ENCODE data around the gene AGBL4.
"Not testable (repeated sequence)": the region's sequence is repeated elsewhere in the genome, so short reads cannot be mapped to it uniquely, and the experiment has no call there.

The AGBL4 gene

DNA sequence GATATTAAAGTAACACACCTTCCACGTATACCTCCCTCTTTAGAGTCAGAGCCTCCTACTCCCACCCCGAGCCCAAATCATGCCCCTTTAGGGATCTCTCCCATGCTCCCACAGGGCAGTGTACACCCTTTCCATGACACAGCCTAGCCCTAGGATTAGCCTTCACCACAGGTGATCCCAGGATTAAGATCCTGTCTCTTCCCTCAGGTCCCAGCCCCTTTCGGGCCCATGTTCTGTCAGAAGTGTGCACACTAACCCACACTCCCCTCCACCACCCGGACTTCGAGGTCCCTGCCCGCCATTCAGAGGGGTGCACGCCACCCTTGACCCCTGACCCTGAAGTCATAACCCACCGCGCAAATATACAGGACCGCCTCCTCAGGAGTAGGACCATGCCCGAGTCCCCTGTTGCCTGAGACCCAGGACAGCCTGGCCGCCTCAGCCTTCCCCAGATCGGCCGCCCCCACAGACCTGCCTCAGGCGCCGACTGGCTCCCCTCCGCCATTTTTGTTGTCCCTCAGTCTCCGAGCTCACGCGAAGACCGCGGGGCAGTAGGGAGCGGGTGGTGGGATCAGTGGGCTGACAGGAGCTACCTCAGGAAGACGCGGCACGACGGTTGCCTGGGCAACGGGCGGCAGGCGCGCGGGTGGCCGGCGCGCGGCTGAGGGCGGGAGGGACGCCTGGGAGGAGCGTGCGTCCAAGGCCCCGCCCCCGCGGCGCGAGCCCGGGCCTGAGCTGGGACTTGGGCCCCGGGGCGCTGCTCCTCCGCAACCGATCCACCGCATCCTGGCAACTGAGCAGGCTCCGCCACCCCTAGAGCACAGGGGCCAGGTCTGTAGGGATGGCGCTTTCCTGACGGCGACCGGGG lies at the start of gene AGBL4:
AGBL4 (minus strand) TSS at position 663 of the 868 bp plus-strand sequence.
- no peak for DNase-seq

DNA sequence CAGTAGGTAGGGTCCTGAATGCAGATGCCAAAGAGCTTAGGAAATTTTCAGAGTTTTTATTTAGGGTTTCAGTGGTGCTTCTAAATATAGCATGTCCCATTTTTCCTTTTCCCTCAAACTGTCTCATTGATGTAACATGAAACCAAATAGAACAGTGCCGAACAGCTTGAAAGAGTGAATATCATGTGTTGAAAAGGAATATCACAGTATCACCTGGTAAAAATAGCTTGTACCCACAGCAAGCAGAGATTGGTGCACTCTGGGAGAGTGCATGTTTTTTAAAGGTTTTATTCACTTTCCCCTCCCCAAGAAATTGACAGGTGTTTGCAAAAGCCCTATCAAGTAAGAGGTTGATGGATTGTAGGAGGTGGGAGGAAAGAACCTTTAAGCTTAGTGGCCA lies 43.1 kb upstream of the AGBL4 start:
- no peak for DNase-seq

GRCh38 chr1:50060279-50060678 lies 36.5 kb upstream of the AGBL4 start:
- DNase-seq = no peak

GRCh38 chr1:50048791-50049190 lies 25.0 kb upstream of the AGBL4 start:
- DNase-seq = no peak

DNA sequence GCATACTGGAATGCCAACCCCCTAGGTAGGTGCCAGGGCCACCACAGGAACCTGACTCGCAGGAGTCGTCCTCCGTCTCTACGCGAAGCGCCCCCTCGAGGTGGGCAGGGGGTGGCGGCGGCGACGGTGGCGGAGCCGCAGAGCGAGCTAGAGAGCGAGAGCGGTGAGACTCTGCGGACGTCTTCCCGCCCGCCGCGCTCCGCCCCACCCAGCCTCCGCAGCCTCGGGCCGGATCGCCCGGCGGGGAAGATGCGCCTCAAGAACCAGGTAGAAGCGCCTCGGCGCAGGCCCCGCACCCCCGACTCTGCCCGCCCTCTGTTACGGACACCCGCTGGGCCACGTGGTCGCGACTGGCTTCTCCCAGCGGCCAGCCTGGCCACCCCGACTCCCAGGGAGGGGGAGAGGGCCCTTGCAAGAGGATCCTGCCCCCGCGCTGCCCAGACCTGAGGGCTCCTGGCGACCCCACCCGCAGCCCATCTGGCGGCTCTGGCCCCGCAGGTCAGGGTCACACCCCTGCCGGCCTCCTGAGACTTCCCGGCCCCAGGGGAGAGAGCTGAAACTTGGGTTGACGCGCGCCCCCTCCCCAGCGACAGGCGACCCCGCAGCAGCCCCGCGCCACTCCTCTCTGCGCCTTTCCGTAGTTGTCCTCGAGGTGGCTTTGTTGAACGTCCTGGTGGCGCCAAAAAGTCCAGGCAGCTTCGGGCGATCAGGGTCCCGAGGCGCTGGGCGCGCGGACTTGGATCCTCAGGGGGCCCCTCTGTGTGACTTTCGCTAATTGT lies 24.4 kb upstream of the AGBL4 start:
- DNase-seq = no peak

DNA sequence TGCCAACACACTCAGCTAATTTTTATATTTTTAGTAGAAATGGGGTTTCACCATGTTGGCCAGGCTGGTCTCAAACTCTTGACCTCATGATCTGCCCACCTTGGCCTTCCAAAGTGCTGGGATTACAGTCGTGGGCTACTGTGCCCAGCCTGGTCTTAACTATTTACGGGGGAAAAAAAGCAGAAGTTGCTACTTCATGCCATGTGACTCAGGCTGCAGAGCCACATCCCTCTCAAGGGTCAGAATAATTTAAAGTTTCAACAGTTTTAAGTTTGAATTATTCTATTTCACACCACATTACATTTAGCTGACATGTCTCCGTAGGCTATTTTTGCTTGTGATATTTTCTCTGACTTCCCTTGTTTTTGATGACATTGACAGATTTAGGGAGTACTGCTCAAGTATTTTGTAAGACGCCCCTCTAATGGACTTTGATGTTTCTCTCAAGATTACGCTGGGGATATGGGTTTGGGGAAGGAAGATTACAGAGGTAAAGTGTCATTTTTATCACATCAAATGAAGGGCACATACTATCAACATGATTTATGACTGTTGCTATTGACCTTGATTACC lies 14.6 kb upstream of the AGBL4 start:
- DNase-seq = no peak

DNA sequence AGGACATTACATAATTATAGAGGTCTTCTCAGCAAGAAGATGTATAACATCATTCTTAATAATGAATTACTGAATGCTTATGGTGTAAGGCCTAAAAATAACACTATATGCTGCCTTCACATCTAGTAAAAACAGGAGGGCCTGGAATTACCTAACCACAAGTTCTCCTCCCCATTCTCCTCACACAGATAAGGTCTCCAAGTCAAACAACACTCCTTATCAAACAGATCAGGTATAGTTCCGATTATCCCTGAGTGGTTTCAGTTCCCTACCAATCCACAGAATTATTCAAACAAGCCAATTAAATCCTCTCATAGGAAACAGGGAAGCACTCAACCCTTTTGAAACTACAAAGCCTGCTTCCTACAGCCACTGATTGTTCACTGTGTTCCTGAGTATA lies 4.0 kb upstream of the AGBL4 start:
- no peak for DNase-seq

GRCh38 chr1:49995734-49996133 lies 28.0 kb downstream of the AGBL4 start:
- no peak for DNase-seq

DNA sequence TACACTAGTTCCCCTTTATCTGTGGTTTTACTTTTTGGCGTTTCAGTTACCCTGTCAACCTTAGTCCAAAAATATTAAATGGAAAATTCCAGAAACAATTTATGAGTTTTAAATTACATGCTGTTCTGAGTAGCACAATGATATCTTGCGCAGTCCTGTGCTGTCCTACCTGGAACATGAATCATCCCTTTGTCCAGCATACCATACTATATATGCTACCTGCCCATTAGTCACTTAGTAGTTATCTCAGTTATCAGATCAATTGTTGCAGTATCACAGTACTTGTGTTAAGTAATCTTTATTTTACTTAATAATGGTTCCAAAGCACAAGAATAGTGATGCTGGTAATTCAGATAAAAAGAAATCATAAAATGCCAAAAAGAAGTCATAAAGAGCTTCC lies 52.7 kb downstream of the AGBL4 start:
- DNase-seq = no peak

GRCh38 chr1:49951385-49951784 lies 72.4 kb downstream of the AGBL4 start:
- no peak for DNase-seq

DNA sequence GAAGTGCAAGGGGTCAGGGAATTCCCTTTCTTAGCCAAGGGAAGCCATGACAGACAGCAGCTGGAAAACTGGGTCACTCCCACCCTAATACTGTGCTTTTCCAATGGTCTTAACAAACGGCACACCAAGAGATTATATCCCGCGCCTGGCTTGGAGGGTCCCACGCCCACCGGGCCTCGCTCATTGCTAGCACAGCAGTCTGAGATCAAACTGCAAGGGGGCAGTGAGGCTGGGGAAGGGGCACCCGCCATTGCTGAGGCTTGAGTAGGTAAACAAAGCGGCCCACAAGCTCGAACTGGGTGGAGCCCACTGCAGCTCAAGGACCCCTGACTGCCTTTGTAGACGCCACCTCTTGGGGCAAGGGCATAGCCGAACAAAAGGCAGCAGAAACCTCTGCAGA lies 108.5 kb downstream of the AGBL4 start:
- DNase-seq = not testable (repeated sequence)

GRCh38 chr1:49906365-49906764 lies 117.4 kb downstream of the AGBL4 start:
- no peak for DNase-seq

GRCh38 chr1:49864581-49864980 lies 159.2 kb downstream of the AGBL4 start:
- no peak for DNase-seq

- no peak for DNase-seq
Observed at GRCh38 chr1:49854741-49855140, 169.0 kb downstream of the AGBL4 start.

DNA sequence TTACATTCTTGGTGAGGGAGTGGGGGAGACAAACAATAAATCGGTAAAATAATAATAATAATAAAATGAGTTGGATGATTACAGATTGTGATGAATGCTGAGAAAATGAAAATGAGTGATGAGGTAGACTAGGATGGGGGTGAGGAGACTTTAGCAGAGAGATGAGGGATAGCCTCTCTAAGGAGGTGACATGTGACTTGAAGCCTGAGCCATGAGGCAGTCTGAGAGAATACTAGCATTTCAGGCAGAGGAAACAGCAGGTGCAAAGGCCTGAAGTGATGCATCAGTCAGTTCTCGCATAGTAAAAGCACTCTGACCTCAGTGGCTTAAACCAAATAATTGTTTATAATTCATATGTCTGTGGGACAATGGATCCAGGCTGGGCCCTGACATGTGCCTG lies 181.2 kb downstream of the AGBL4 start:
- no peak for DNase-seq

DNA sequence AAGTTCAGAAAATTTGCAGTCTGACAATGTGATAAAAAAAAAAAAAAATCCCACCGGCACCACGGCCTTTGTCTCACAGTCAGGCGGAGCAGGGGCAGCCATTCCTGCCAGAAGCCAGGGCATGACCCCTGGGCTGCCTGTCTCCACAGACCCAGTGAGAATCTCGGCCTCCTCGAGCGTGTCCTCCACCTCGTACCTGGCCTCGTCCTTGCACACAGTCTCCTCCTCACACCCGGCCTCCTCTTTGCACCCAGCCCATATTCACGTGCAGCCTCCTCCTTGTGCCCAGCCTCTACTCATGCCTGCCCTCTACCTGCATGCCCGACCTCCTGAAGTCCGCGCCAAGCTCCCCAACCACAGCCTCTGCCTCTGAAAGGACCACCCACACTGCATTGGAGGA lies 182.0 kb downstream of the AGBL4 start:
- no peak for DNase-seq

- no peak for DNase-seq
Observed at GRCh38 chr1:49824261-49824660, 199.5 kb downstream of the AGBL4 start.

DNA sequence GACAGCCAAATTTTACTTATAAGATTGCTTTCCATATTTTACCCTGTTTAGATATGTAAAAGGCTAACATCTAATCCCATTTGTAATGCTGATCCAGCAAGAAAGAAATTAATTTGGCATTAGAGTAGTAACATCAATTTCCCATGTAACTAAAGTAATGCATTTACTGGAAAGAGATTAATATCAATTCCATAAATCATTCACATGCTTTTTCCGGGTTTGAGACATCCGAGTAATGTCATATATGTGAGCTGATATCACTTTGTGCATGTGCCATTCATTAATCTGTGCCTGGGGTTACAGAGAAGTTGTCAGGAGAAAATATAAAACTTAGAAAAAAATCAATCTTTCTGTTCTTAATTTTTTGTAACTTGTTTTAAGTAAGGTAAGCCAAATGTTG lies 206.1 kb downstream of the AGBL4 start:
- no peak for DNase-seq

DNA sequence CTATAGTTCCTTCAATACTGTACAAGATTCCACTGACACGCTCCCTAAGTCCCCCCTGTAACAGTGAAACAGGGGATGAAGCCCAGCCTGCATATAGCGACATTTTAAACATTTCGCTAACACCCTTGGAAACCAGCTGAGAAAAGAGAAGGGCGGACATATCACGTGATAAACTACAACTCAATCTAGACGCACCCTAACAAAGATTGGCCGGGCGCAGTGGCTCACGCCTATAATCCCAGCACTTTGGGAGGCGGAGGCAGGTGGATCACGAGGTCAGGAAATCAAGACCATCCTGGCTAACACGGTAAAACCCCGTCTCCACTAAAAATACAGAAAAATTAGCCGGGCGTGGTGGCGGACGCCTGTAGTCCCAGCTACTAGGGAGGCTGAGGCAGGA lies 236.7 kb downstream of the AGBL4 start:
- DNase-seq = not testable (repeated sequence)

DNA sequence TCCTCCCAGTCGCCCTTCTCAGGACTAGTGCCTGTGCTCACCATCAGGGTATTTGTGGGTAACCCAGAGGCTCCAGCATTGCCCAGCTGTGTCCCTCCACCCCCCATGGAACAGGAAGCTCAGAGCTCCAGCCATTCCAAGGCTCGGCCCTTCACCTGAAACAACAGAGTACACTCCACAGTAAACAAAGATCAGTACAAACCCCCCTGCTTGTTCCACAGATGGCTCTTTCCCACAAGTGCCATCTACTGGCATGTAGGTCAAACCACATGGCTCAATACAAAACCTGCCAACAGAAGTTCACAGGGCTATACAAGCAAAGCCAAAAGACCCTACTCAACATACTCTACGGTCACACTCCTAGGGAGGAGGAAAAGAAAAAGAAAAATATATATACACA lies 258.7 kb downstream of the AGBL4 start:
- DNase-seq = no peak

DNA sequence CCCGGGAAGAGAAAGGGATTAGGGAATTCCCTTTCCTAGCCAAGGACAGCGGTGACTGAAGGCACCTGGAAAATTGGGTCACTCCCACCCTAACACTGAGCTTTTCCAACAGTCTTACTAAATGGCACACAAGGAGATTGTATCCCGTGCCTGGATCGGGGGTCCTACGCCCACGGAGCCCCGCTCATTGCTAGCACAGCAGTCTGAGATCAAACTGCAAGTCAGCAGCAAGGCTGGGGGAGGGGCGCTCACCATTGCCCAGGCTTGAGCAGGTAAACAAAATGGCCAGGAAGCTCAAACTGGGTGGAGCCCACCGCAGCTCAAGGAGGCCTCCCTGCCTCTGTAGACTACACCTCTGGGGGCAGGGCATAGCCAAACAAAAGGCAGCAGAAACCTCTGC lies 285.6 kb downstream of the AGBL4 start:
- not testable (repeated sequence) for DNase-seq

- no peak for DNase-seq
Observed at GRCh38 chr1:49728377-49728776, 295.4 kb downstream of the AGBL4 start.

DNA sequence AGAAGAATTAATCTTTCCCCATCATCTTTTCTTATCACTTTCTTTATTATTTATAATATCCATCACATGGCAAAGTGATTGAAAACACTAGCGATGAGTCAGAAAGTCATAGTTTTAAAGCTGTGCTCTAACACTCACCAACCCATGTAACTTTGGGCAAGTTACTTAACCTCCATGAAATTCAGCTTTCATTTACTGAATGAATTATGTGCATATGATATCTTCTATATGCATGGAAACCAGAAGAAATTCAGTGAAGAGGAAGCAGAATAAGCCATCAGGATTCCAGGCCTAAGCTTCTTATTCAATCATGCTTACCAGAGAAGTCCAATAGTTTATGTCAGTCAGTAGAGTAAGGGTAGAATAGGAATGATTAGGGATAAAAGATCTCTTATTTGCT lies 300.1 kb downstream of the AGBL4 start:
- no peak for DNase-seq

DNA sequence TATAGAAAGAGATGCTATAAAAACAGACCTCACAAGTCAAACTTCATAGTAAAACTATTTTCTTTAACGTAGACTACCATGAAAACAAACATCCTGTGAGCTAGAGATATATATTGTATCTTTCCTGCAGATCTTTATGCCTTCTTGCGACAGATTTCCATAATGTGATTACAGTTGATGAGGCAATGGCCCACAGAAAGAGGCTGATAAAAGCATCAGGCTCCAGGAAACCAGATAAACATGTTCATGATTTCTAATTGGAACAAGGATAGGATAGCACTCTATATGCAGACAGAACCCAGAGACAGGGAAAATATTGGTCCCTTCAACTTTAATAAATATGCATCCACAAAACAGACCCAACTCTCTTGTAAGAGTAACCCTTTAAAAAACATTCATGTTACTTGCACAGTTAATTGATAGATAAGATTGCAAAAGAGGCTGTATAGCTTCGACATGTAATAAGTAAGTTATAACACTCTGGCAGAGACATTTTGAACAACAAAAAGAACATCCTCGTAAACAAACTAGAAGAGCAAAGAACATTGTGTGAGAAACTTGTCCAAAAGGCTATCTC lies 329.4 kb downstream of the AGBL4 start:
- DNase-seq = no peak
